Fibroblast of villous mesenchyme (primary cell): Measurements from ENCODE around the gene BTN2A1. TPM values are rescaled to one million over a fixed set of nuclear protein-coding genes. Genes with fewer than 3 reads are reported as not detected.

Source experiments
- DNase-seq: peaks from one replicate; pipeline ENCODE4 v3.0.0-alpha.2; 2010; ENCODE audit warnings: low read depth
- H3K4me3 ChIP-seq: 2 replicates; pipeline ENCODE4 v1.5.1; 2011; ENCODE audit warnings: low read depth, mild to moderate bottlenecking, low read length
- CTCF ChIP-seq: IDR thresholded peaks from 2 replicates; pipeline ENCODE4 v1.5.1; 2012; ENCODE audit warnings: low read depth, mild to moderate bottlenecking, low read length; ENCODE audit not compliant: insufficient read depth
- total RNA-seq: library from RNA; depleted of rRNA; stranded (reverse); fragments of >200 nt; gene quantifications from 2 replicates; pipeline ENCODE4 v1.2.3, GENCODE V29; 2012

The BTN2A1 gene
- total RNA-seq, 1 donor, result 21.6 TPM

- TF ChIP-seq CTCF, result no peak
- no peak for DNase-seq
- no peak overlapping the region for H3K4me3 ChIP-seq
Measured at GRCh38 chr6:26470643-26471042, 12.9 kb downstream of the BTN2A1 start.

GRCh38 chr6:26471970-26472369, 14.2 kb downstream of the BTN2A1 start:
- DNase-seq, result no peak
- no peak overlapping the region for H3K4me3 ChIP-seq
- TF ChIP-seq CTCF, result no peak

- TF ChIP-seq CTCF, result no peak
- no peak for DNase-seq
- H3K4me3 ChIP-seq, result no peak overlapping the region
Measured at GRCh38 chr6:26472549-26473290, 15.0 kb downstream of the BTN2A1 start.

- H3K4me3 ChIP-seq, result peak overlapping the region; percentile 61
- DNase-seq, result no peak
- no peak for TF ChIP-seq CTCF
Measured at GRCh38 chr6:26473429-26473757, 15.6 kb downstream of the BTN2A1 start.

- TF ChIP-seq CTCF, result no peak
- peak overlapping the region; percentile 61 for H3K4me3 ChIP-seq
- DNase-seq, result peak; percentile 96
Measured at GRCh38 chr6:26473758-26474438, 16.1 kb downstream of the BTN2A1 start.

GRCh38 chr6:26474439-26474881, 16.7 kb downstream of the BTN2A1 start:
- no peak for DNase-seq
- no peak for TF ChIP-seq CTCF
- peak overlapping the region; percentile 61 for H3K4me3 ChIP-seq
